Testis (tissue), 5 donors: Measurements from ENCODE around the gene KDM6B. TPM values are rescaled to one million over a fixed set of nuclear protein-coding genes. Genes with fewer than 3 reads are reported as not detected.

Experiments used
- DNase-seq: peaks from one replicate; pipeline ENCODE4 v3.0.0-alpha.2; 2019
- H3K27ac ChIP-seq, 2 donors: fragments of 200-600 bp; sonication (generic); one replicate each; pipeline ENCODE4 v1.5.1; 2019
- H3K27me3 ChIP-seq: fragments of 200-600 bp; sonication (generic); one replicate; pipeline ENCODE4 v1.5.1; 2019
- H3K36me3 ChIP-seq: fragments of 200-600 bp; sonication (generic); one replicate; pipeline ENCODE4 v1.5.1; 2017; ENCODE audit warnings: low read depth; ENCODE audit errors: missing control alignments
- H3K4me1 ChIP-seq: fragments of 200-600 bp; sonication (generic); one replicate; pipeline ENCODE4 v1.5.1; 2019
- H3K4me3 ChIP-seq, 2 donors: fragments of 200-600 bp; sonication (generic); one replicate each; pipeline ENCODE4 v1.5.1; 2017 to 2019
- H3K9me3 ChIP-seq: fragments of 200-600 bp; sonication (generic); one replicate; pipeline ENCODE4 v1.5.1; 2017
- CTCF ChIP-seq, 3 experiments: fragments of 450-650 bp in 2 of 3; fragments of 200-600 bp in 1 of 3; sonication (generic) in 1 of 3; IDR thresholded peaks; one replicate each; pipeline ENCODE4 v1.5.1; 2016 to 2019; ENCODE audit warnings: antibody characterized with exemption in 3 of 3, mild to moderate bottlenecking in 2 of 3, moderate library complexity in 1 of 3
- POLR2A ChIP-seq: fragments of 450-650 bp; IDR thresholded peaks from one replicate; pipeline ENCODE4 v1.6.1; 2017; ENCODE audit warnings: antibody characterized with exemption, mild to moderate bottlenecking, moderate library complexity
- WGBS, 2 donors: methylation state at CpG; one replicate each; pipeline ENCODE4 v1.1.5; 2018; 5-methylcytosine and 5-hydroxymethylcytosine counted together
- intact Hi-C: fragments of 100-400 bp; cut with DNase I; formaldehyde crosslinking; loops from one replicate; pipeline ENCODE4 v1.15.1; 2023; ENCODE audit warnings: low total_unique reads
- long read RNA-seq, 2 donors: transcript quantifications; one replicate each; lab custom pipeline, GENCODE V29; 2026
- polyA plus RNA-seq: library from polyadenylated mRNA; stranded (reverse); fragments of 350-450 nt; fragmentation: Illumina TruSeq; extraction: RNeasy Lipid Tissue Mini Kit (QIAGEN cat#74804); gene quantifications from one replicate; pipeline ENCODE4 v1.2.3, GENCODE V29; 2014; ENCODE audit warnings: low read depth, low replicate concordance; ENCODE audit not compliant: insufficient read depth
- total RNA-seq, 2 donors: library from RNA; depleted of rRNA; stranded (reverse); fragments of >200 nt; gene quantifications; one replicate each; pipeline ENCODE4 v1.2.3, GENCODE V29; 2016

Gene KDM6B
- total RNA-seq (10 to 100 TPM; 38.0 to 41.8 TPM), polyA plus RNA-seq (27.8 TPM)
- long read RNA-seq, donor 1, result 0 reads
- long read RNA-seq, donor 2, partial matches to known transcripts, result 95 of 131 reads
- long read RNA-seq, donor 2, other reads (novel, unspliced or antisense), result 36 of 131 reads

GRCh38 chr17:7833795-7834541, at the start of gene KDM6B:
TSS of gene KDM6B (plus strand) at chr17:7834217. CDS start at chr17:7845555, 11,338 bp downstream.
- TF ChIP-seq POLR2A, result no peak
- TF ChIP-seq CTCF (IDR thresholded peaks at IDR 0.05), result peak in 1 of 3 experiments; percentile 1
- H3K36me3 ChIP-seq, result no peaks in the 10 kb centered on the region
- peak; percentile 97 for DNase-seq
- peak within 1 kb of the TSS; percentile 77 to 91 for H3K4me3 ChIP-seq
- peaks cover 22% of the 10 kb centered on the region for H3K4me1 ChIP-seq
- WGBS, 2 donors, result 0% methylated on average over 24 to 47 of the region's 49 CpGs
- intact Hi-C loops, result no loop called here
- H3K27ac ChIP-seq, result peak within 1 kb of the TSS; percentile 98 to 99
- H3K9me3 ChIP-seq, result no peaks in the 10 kb centered on the region
- H3K27me3 ChIP-seq, result no peaks in the 10 kb centered on the region

- no peaks in the 10 kb centered on the region for H3K27me3 ChIP-seq
- no peak for TF ChIP-seq CTCF (IDR thresholded peaks at IDR 0.05)
- TF ChIP-seq POLR2A, result no peak
- WGBS, 2 donors, result 73 to 80% methylated on average over 21 of the region's 21 CpGs
- intact Hi-C loops, result no loop called here
- DNase-seq, result no peak
- no peaks in the 10 kb centered on the region for H3K36me3 ChIP-seq
- no peak overlapping the region for H3K27ac ChIP-seq
- H3K4me3 ChIP-seq, result no peak overlapping the region
- no peaks in the 10 kb centered on the region for H3K9me3 ChIP-seq
- no peaks in the 10 kb centered on the region for H3K4me1 ChIP-seq
Measured at GRCh38 chr17:7786866-7787265, 47.2 kb upstream of the KDM6B start.

GRCh38 chr17:7789131-7789530, 44.9 kb upstream of the KDM6B start:
- Histone ChIP-seq H3K4me1 (no peaks in the 10 kb centered on the region), H3K36me3 (no peaks in the 10 kb centered on the region), H3K27ac (no peak overlapping the region), H3K9me3 (no peaks in the 10 kb centered on the region), H3K4me3 (no peak overlapping the region), H3K27me3 (no peaks in the 10 kb centered on the region)
- 79 to 85% methylated on average over 9 of the region's 9 CpGs for WGBS, 2 donors
- no peak for DNase-seq
- no peak for TF ChIP-seq CTCF (IDR thresholded peaks at IDR 0.05)
- TF ChIP-seq POLR2A, result no peak
- intact Hi-C loops, result no loop called here

GRCh38 chr17:7790150-7790549, 43.9 kb upstream of the KDM6B start:
- no peaks in the 10 kb centered on the region for H3K27me3 ChIP-seq
- H3K4me1 ChIP-seq, result no peaks in the 10 kb centered on the region
- TF ChIP-seq POLR2A (no peak), CTCF (IDR thresholded peaks at IDR 0.05) (no peak)
- intact Hi-C loops, result no loop called here
- no peaks in the 10 kb centered on the region for H3K9me3 ChIP-seq
- no peak overlapping the region for H3K4me3 ChIP-seq
- no peaks in the 10 kb centered on the region for H3K36me3 ChIP-seq
- 94 to 95% methylated on average over 5 of the region's 5 CpGs for WGBS, 2 donors
- no peak overlapping the region for H3K27ac ChIP-seq
- DNase-seq, result no peak
